GM20431 (cell line): ENCODE data around the gene PTPN3.

Source experiments
- in situ Hi-C: fragments of 300-500 bp; cut with MseI, MboI; formaldehyde crosslinking; loops from one replicate; pipeline ENCODE4 v1.15.0; 2020; ENCODE audit warnings: low sequenced_read_pairs; ENCODE audit not compliant: unreplicated experiment

PTPN3 gene

DNA sequence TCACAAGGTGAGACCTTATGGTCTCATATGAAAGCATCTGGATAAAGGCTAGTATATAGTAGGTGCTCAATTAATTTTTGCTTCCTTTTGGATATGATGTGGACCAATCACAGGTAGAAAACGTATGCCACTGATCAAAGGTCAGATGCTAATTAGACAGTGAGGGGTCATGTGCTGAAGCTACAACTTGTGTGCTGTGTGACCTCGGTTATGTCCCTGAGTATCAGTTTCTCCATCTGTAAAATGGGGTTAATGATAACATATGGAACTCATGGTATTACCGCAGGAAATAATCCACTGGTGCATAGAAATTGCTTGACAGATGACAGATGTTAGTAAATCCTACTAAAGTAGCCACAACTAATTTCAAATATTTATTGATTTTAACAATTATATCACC, 62.0 kb downstream of the PTPN3 start:
- in situ Hi-C loops = no loop called here

DNA sequence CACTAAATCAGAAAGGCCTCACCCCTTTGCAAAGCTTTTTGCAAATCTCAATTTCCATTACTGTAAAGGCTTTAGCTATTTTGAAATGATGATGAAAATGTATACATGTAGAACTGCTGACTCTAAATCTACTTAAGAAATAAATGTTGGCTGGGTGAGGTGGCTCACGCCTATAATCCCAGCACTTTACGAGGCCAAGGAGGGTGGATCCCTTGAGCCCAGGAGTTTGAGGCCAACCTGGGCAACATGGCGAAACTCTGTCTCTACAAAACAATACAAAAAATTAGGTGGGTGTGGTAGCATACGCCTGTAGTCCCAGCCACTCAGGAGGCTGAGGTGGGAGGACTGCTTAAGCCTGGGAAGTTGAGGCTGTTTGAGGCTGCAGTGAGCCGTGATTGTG, 64.6 kb downstream of the PTPN3 start:
- in situ Hi-C loops = no loop called here

DNA sequence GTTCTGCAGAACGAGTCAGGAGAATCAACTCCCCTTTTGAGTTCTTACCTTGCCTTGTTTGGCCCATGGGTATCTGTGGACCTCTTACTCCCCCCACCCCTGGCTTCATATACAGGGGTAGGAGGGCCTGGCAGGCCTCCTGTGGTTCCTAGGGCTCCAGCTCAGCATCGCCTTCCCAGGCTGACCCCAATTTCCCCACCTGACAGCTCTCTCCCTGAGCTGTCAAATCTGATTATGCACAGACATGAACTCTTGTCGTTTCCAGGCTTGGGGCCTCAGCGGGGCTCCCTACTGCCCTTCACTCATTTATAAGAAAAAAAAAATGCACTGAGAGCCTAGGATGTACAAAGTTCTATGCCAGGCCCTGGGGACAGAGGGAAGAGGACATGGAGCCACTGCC, 67.9 kb downstream of the PTPN3 start:
- in situ Hi-C loops = no loop called here

DNA sequence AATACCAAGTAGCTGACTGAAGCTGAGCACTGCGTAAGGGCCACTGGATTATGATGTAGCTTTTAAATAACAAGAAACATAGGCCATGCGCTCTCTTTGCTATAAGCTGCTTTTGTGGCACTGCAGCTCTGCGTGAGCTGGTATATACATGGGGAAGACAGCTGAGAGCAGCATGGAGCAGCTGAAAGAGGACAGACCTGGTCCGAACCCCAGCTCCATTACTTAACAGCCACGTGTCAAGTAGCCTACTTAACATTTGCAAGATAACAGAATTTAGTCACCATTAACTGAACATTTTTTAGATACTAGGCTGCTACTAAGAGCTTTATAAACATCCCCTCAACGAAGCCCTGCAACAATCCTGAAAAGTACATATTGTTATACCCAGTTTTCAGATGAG, 69.3 kb downstream of the PTPN3 start:
- in situ Hi-C loops = no loop called here

DNA sequence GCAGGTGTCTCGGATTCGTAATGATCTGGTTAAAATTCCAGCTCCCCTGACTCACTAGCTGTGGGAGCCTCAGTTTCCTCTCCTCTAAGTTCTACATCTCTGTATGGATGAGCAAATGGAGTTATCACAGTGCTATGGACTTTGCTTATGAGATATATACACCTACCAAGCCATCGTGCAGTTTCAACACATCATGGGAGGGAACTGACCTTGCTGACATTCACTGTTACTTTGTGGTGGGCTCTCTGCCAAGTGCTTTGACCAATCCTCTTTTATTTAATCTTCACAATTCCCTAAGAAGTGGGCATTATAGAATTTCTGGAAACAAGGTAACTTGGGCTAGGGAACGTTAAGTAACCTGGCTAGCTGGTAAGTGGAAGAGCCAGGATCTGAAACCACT, 70.2 kb downstream of the PTPN3 start:
- in situ Hi-C loops = no loop called here

DNA sequence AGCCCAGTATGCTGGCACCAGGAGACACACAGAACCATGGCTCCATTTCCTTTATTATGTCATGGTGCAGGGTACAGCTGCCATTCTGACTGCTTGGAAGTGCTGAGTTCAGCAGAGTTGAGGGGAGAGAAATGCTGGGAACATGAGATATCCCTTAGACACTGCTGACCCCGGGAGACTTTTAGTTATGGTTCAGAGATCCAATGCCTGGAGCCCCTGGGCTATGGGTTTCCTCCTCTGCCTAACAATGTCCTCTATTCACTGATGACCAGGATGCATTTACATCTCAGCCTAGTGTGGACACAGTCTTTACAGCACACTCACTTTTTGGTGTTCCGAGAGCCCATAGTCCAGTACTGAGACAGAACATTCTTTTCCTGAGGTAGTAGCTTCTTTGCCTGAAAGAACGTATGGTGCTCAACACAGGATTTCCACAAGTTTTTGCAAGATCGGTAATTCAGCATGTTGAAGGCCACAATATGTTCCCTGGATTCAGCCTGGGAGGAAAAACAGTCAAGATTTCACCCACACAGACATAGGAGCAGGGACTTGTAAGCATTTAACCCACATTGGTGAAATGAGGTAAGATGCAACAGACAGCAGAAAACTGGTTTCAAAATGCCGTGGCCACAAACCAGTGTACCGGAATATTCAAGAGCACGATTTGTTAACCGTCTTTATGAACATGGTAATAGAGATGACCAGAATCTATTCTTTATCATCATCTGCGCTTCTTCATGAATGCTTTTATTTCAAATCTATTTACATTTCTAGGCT, 71.3 kb downstream of the PTPN3 start:
- in situ Hi-C loops = no loop called here

DNA sequence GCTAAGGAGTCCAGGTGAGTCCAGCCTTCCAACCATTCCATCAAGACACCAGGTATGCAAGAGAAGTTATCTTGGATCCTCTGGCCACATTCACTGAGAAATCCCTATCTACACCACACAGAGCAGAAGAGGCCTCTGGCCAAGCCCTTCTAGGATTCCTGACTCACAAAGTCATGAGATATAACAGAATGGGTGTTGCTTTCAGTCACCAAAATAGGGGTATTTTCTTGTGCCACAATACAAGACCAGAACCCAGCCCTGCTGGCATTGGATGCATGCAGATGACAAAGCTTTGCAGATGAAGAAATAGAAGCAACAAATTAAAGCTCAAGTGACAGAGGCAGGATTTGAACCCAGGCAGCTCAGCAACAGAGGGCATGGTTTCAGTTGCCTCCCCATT, 73.5 kb downstream of the PTPN3 start:
- in situ Hi-C loops = no loop called here

DNA sequence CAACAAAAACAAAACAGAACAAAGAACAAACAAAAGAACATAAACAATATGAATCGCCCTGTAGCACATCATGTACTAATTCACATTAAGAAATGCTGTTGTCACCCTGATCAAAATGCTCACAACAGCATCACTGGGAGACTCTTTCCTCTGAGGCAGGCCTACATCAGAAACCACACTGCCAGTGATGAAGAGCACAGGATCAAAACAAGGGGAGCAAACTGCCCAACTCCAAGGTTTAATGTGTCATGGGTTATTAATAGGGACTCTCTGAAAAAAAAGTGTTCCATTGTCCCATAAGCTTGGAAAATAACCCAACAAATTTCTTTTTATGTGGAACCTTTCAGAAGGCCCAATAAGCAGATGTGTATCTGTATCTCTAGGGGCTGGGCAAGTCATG, 74.2 kb downstream of the PTPN3 start:
- in situ Hi-C loops = no loop called here

DNA sequence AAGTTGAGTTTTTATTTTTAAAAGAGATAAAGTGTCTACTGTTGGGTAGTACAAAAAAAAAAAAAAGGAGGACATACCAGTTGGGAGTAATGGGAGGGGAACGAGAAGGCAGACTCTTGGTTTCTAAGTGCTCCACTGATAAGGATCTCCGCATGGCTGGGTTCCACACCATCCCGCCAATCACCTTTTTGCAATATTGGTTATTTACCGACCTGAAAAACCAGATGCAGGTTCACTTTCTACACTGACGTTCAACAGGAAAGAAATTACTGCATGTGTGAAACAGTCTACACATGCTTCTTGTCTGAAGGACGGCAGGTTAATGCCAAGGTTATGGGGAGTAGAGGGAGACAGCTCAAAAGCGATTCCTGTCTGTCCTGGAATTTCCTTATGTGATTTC, 75.5 kb downstream of the PTPN3 start:
- in situ Hi-C loops = no loop called here

DNA sequence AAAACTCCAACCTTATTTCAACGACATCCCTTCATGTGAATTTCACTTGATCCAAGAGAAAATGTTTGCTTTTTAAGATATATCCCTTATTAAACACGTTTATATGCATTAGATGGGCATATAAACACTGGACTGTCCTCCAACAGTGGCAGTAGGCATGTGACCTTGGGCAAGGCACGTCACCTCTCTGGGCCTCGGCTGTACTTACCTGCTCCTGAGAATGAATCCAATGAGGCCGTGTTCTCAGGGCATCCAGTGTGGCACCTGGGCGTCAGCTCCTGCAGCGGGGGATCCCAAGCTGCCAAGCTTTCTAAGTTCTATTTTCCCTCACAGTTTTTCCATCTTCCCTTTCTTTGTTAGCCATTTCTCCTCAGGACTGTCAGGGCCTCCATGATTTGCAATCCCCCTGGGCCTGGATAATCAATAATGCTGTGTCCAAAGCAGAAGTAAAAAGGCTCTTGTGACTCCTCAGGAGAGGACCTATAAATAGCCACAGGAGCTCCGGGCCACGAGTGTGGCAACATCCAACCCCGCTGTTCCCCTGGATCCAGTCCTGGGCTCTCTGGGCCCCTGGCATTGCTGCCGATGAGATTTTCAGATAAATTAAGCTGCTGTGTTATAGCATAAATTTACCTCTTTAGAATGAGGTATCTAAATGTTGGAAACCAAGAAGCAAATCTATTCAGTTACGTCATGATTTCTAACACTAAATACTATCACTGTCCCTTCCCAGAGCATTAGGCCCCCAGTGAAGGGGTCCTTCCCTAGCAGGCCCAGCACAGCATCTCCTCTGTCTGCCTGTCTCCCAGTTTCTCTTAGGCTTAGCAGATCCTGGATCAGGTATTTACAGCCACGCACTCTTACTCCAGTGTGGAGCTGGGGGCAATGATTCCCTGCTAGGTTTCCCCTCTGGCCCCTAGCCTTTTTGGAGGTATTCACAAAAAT, 76.8 kb downstream of the PTPN3 start:
- in situ Hi-C loops = no loop called here

DNA sequence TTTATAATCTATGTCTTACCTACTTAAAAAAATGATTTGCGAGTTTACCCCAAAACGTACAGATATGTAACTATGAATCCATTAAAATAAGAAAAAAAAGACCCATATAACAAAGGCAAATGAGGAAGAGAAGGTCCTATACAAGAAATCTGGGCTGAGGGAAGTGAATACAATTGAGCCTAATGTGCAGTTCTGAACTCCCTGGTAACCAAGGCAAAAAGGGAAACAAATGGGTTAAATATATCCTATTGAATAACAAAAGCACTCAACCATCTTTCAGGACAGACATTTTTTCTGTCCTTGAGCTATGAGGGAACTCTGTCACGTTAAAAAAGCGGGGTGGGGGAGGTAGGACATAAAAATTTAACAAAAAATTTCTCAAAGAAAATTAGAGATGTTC, 78.6 kb downstream of the PTPN3 start:
- in situ Hi-C loops = no loop called here

DNA sequence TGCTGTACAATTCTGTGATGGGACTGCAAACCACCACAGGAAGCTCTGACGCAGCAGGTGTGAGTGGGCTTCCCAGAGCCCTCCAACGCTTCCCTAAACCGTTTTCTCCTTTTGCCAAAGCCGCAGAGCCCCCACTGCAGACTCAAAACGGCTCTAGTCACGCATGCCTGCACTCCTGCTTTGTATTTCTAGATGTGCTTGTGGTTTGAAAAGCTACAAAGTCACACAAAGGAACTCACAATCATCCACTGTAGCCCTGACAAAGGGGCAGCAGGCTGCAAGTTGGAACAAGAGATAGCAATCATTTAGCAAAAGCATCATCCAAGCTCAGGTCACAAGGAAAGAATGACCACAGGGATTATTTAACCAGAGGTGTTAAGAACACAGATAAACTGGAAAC, 79.3 kb downstream of the PTPN3 start:
- in situ Hi-C loops = no loop called here

DNA sequence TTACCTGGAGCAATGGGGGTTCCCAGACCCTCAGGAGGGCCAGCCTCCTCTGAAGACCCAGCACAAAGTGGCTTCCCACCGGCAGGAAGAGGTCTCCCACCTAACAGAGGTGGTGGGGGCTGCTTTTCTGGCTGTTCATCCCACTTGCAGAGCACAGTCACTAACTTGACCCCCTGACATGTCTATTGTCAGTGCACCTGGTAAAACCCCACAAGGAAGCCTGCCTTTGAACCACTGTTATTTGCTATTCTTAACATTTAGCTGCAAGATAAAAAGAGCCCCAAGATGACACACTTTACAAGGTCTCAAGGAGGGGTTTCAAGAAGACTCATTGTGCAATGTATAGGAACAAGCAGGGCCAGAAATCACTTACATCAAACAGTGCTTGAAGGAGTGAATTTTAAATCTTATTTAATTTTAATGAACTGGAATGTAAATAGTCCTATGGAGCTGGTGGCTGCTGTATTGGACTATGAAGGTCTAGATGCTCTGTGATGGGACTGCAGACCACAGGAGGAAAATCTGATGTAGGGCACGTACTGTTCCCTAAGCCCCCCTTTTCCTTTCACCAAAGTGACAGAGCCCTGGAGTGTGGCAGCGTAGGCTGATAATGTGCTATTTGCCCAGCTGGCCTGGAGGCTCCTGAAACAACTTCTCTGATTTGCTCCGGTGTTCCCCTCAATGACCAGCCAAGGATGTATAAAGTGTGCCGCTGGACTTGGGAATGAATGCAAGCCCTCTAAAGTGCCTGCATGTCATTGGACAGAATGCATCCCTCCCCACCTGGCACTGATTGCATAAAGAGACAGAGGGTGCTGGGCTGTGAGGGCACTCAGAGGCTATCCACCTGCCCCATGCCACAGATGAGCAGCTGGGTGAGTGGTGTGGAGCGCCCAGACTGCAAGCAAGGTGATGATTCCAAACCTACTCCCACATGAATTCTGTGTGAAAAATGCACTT, 80.2 kb downstream of the PTPN3 start:
- in situ Hi-C loops = no loop called here

DNA sequence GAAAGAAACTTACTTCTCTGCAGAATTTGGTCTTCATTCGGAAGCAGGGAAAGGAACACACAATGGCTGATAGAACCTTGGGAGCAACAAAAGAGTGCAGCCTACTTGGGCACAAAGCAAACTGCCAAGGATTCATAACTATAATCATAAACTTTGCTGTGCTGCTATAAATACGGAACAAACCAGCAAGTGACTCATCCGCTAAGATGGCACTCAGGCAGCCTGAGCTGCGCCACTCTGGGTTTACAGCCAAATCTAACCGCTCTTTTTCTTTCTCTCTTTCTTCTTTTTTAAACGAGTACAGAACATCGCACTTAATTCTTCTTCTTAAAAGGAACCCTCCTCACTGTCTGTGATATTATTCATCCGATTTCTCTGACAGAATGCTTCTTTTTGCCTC, 81.1 kb downstream of the PTPN3 start:
- in situ Hi-C loops = no loop called here

DNA sequence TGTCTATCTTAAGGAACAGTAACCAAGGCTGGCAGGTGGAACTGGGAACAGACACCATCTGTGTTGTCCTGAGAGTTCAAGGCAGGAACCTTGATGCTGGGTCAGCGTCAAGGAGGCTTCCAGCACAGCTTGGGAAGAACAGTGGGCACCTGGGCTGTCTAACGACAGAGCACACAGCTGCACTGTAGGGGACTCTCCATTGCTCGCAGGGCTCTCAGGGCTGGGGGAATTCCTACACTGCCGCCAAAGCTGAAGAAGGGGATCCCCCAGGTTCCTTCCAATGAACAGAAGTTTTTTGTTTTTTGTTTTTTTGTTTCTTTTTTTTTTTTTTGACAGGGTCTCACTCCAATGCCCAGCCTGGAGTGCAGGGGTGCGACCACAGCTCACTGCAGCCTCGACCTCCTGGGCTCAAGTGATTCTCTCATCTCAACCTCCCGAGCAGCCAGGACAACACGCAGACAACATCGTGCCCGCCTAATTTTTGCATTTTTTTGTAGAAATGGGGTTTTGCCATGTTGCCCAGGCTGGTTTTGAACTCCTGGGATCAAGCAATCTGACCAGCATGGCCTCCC, 81.9 kb downstream of the PTPN3 start:
- in situ Hi-C loops = no loop called here

DNA sequence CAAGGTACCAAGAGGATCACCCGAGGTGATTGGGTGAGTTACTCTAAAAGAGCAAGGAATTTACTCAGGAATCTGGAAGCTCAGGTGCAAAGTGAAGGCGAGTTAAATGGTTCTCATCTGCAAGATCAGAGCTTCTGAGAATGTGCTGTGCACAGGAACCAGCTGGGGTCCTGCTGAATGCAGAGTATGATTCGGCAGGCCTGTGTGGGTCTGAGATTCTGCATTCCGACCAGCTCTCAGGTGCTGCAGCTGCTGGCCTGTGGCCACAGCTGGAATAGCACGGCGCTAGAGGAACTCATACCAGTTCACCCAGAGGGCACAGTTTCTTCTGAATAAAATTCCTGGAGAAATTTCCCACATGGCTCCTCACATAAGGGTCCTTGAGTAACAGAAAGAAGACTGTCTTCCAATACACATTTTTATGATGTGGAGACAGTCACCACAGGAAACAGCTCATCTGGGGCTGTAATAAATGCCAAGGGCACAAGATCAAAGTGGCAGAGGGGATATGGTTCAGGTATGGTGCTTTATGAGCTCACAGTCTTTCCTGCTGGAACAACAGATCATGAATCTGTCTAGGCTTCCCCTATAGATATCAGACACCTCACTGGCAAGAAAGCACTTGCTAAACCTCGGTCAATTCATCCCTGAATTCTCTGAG, 83.9 kb downstream of the PTPN3 start:
- in situ Hi-C loops = no loop called here

DNA sequence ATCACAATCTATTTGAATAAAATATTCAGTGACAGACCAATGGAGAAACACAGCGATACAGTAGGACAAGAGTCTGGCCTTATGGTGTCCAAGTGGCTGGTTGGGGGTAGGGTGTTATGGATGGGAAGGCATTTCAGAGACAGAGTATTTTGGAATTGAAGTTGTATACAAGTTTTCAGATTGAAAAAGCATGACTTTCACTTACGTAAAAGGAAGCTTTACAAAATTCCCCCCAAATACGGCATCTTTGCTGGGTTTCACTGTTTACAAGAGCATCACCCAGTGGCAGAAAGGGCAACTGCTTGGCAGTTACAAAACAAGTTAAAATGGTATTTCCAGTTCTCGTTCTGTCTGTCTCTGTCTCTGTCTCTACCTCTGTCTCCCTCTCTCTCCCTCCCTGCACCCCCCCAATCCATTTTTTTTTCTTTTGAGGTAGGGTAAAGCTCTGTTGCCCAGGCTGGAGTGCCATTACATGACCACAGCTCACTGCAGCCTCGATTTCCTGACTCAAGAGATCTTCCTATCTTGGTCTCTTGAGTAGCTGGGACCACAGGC, 86.2 kb downstream of the PTPN3 start:
- in situ Hi-C loops = no loop called here

DNA sequence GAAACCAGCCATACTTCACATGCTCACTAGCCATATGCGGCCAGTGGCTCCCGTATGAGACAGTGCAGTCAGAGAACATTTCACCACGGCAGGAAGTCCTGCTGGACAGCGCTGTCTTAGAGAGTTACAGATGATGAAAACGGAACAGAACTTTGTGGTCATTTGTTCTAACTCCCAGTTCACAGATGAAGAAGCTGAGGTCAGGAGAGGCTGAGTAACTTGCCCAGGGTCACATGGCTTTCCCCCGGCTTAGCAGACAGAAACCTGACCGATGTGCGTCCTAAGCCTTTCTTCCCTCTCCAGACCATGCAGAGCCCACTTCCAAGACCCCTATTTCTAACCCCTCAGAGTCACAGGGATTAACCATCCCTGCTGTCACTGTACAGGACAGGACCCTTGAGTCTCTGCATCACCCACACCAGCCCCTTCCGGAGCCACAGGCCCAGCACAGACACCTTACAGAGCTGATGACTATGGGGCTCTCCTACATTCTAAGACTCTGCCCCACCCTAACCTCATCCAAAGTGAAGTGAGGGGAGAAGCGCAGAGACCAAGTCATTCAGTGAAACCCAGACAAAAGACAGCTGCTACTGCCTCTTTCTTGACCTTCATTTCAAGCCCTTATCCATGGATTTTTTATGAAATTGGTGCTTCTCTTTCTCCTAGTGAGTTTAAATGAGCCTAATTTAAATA, 86.9 kb downstream of the PTPN3 start:
- in situ Hi-C loops = no loop called here
